Measurements from ENCODE around the gene MYO19.

GRCh38 chr17:36506249-36506826 is 28.3 kb downstream of the MYO19 start:
- no peak for TF ChIP-seq EZH2 (IDR thresholded peaks at IDR 0.05; ENCODE audit: low read depth, low read length, severe bottlenecking)
- no peak for TF ChIP-seq POLR2A (IDR thresholded peaks at IDR 0.05; ENCODE audit: control extremely low read depth in 1 of 2, low read depth in 2 of 2, low read length in 2 of 2)
- no peak for TF ChIP-seq CTCF (IDR thresholded peaks at IDR 0.05; ENCODE audit: control extremely low read depth in 1 of 3, insufficient read depth in 1 of 3, low read depth in 1 of 3, low read length in 3 of 3)
- no peak for TF ChIP-seq POLR2AphosphoS5 (IDR thresholded peaks at IDR 0.05; ENCODE audit: low read depth, low read length)
- TF ChIP-seq YY1 (IDR thresholded peaks at IDR 0.05; ENCODE audit: low read depth, low read length): no peak

Data from H1 (cell line).